GM12878 (cell line): ENCODE results near the gene ZXDC. TPM values are rescaled to one million over a fixed set of nuclear protein-coding genes. Genes with fewer than 3 reads are reported as not detected.
A peak's percentile ranks its signal among the peaks of the same experiment; 100 is the strongest.

Experiments
- ATAC-seq: fragments of 200-7000 bp; cut with Tn5 transposase; 3 replicates; pipeline ENCODE4 v1.9.1; 2020; ENCODE audit warnings: mild to moderate bottlenecking, moderate library complexity
- BruUV-seq: library from RNA; stranded (reverse); fragments of 400-500 nt; replicated peaks from 2 replicates; lab custom pipeline; 2021; lab: Mats Ljungman, UMichigan
- CTCF ChIA-PET: fragments of 300-600 bp; sonication (Branson Sonifier 250); formaldehyde crosslinking; extraction: SDS; loops from one replicate; lab custom pipeline; 2021; ENCODE audit warnings: inconsistent platforms; lab: Yijun Ruan, JAX
- POLR2A ChIA-PET: fragments of 350-600 bp; formaldehyde crosslinking; extraction: SDS; loops from one replicate; lab custom pipeline; 2021; ENCODE audit warnings: inconsistent platforms; lab: Charles Lee
- RAD21 ChIA-PET: fragments of 300-600 bp; sonication (Branson Sonifier 250); formaldehyde crosslinking; loops from one replicate; lab custom pipeline; 2023; ENCODE audit warnings: antibody characterized with exemption; ENCODE audit not compliant: unreplicated experiment; lab: Charles Lee
- SMC1A ChIA-PET: fragments of 300-600 bp; sonication (Branson Sonifier 250); formaldehyde crosslinking; loops from one replicate; lab custom pipeline; 2023; ENCODE audit not compliant: unreplicated experiment, uncharacterized antibody; lab: Charles Lee
- DNase-seq: peaks from one replicate; pipeline ENCODE4 v3.0.0-alpha.2; 2011; ENCODE audit warnings: low read depth, low spot score
- FAIRE-seq: peaks from 3 replicates; lab custom pipeline; 2011; peaks lifted over from hg19 to GRCh38; lab: Jason Lieb, UNC
- H2AFZ ChIP-seq: 2 replicates; pipeline ENCODE4 v1.6.0; 2011; ENCODE audit warnings: low read depth, low read length, control low read depth; ENCODE audit not compliant: control insufficient read depth
- H3K27ac ChIP-seq: 2 replicates; pipeline ENCODE4 v1.5.1; 2011; ENCODE audit warnings: control low read depth; ENCODE audit not compliant: control insufficient read depth, insufficient read depth
- H3K27me3 ChIP-seq, 2 experiments: replicated peaks in 1 of 2; 2 replicates each; pipeline versions ENCODE4 v1.6.0 to v1.6.1; 2011; ENCODE audit warnings: low read length in 1 of 2; ENCODE audit not compliant: control insufficient read depth in 2 of 2, insufficient read depth in 2 of 2
- H3K36me3 ChIP-seq, 2 experiments: 2 replicates each; pipeline ENCODE4 v1.5.1; 2011; ENCODE audit warnings: low read length in 1 of 2; ENCODE audit not compliant: control insufficient read depth in 2 of 2, insufficient read depth in 2 of 2
- H3K4me1 ChIP-seq: 2 replicates; pipeline ENCODE4 v1.6.1; 2011; ENCODE audit warnings: mild to moderate bottlenecking, low read length, moderate library complexity, mixed read lengths; ENCODE audit not compliant: control insufficient read depth, insufficient read depth
- H3K4me2 ChIP-seq: 2 replicates; pipeline ENCODE4 v1.6.0; 2011; ENCODE audit warnings: control low read depth; ENCODE audit not compliant: control insufficient read depth, insufficient read depth
- H3K4me3 ChIP-seq: fragments of 200-600 bp; sonication (generic); 2 replicates; pipeline ENCODE4 v1.5.1; 2016
- H3K79me2 ChIP-seq: 2 replicates; pipeline ENCODE4 v1.6.0; 2011; ENCODE audit warnings: low read length; ENCODE audit not compliant: control insufficient read depth, insufficient read depth
- H3K9ac ChIP-seq: 2 replicates; pipeline ENCODE4 v1.8.0; 2011; ENCODE audit warnings: low read length, control low read depth, mixed read lengths; ENCODE audit not compliant: control insufficient read depth, insufficient read depth
- H3K9me3 ChIP-seq: replicated peaks from 3 replicates; pipeline ENCODE4 v1.5.1; 2011; ENCODE audit warnings: mild to moderate bottlenecking, low read length; ENCODE audit not compliant: control insufficient read depth, insufficient read depth
- H4K20me1 ChIP-seq: 2 replicates; pipeline ENCODE4 v1.6.0; 2011; ENCODE audit not compliant: control insufficient read depth, insufficient read depth
- BHLHE40 ChIP-seq, 2 experiments: fragments of 450-650 bp in 1 of 2; IDR thresholded peaks; 2 replicates each; pipeline ENCODE4 v1.6.1; 2011 to 2017; ENCODE audit warnings: low read depth in 2 of 2, borderline replicate concordance in 1 of 2, improper control_type of control experiment in 1 of 2, low read length in 1 of 2, mild to moderate bottlenecking in 1 of 2
- CHD1 ChIP-seq: IDR thresholded peaks from 2 replicates; pipeline ENCODE4 v1.6.1; 2012; ENCODE audit warnings: low read depth, low read length, improper control_type of control experiment
- CHD2 ChIP-seq: IDR thresholded peaks from 2 replicates; pipeline ENCODE4 v1.6.1; 2011; ENCODE audit warnings: low read depth, low read length, improper control_type of control experiment, borderline replicate concordance
- CREB1 ChIP-seq: IDR thresholded peaks from 2 replicates; pipeline ENCODE4 v1.6.1; 2012; ENCODE audit warnings: low read depth, mild to moderate bottlenecking, inconsistent platforms
- GABPA ChIP-seq: IDR thresholded peaks from 2 replicates; pipeline ENCODE4 v1.6.1; 2014; ENCODE audit warnings: antibody characterized with exemption, low read depth, mild to moderate bottlenecking, inconsistent platforms
- KLF5 ChIP-seq: fragments of 450-650 bp; IDR thresholded peaks from 2 replicates; pipeline ENCODE4 v1.6.1; 2014; ENCODE audit warnings: mild to moderate bottlenecking; ENCODE audit not compliant: partially characterized antibody
- LARP7 ChIP-seq: fragments of 450-650 bp; IDR thresholded peaks from 2 replicates; pipeline ENCODE4 v1.6.1; 2017; ENCODE audit warnings: mild to moderate bottlenecking
- NR2C1 ChIP-seq: fragments of 450-650 bp; IDR thresholded peaks from 2 replicates; pipeline ENCODE4 v1.6.1; 2017; ENCODE audit warnings: antibody characterized with exemption, mild to moderate bottlenecking, moderate library complexity
- RCOR1 ChIP-seq: conservative IDR thresholded peaks from 2 replicates; pipeline ENCODE4 v1.6.1; 2012; ENCODE audit warnings: low read depth, low read length, improper control_type of control experiment
- STAT3 ChIP-seq: IDR thresholded peaks from 2 replicates; pipeline ENCODE4 v1.6.1; 2011; ENCODE audit warnings: low read depth, low read length, improper control_type of control experiment
- ZNF384 ChIP-seq: IDR thresholded peaks from 2 replicates; pipeline ENCODE4 v1.6.1; 2012; ENCODE audit warnings: low read depth, mild to moderate bottlenecking, low read length, improper control_type of control experiment, borderline replicate concordance
- WGBS: methylation state at CpG from one replicate; pipeline ENCODE4 v1.1.6; 2016; ENCODE audit warnings: low lambda C conversion rate; ENCODE audit not compliant: insufficient replicate concordance, insufficient coverage; ENCODE audit errors: missing lambda C conversion rate; 5-methylcytosine and 5-hydroxymethylcytosine counted together
- in situ Hi-C: fragments of 300-500 bp; cut with MboI; formaldehyde crosslinking; loops from 9 replicates; pipeline ENCODE4 v1.14.3; 2018; ENCODE audit warnings: mixed read lengths
- intact Hi-C: fragments of 100-400 bp; cut with micrococcal nuclease; formaldehyde crosslinking; loops from one replicate; pipeline ENCODE4 v1.14.2; 2022; ENCODE audit not compliant: unreplicated experiment
- polyA plus RNA-seq, 11 experiments: library from polyadenylated mRNA; depleted of rRNA in 4 of 11; unstranded in 6 of 11; stranded (reverse) in 5 of 11; fragments of >200 nt; fragmentation: Nextera tagmentation in 4 of 11; fragmentation: Illumina TruSeq in 1 of 11; extraction: Ambion mirVana in 4 of 11; extraction: Trizol in 1 of 11; gene quantifications; 1 replicate in 1 of 11; 2 replicates in 10 of 11; pipeline versions ENCODE4 v1.2.1 to v1.2.3, GENCODE V29; 2011 to 2016; ENCODE audit warnings: inconsistent platforms in 2 of 11, missing spikeins in 2 of 11, low read depth in 1 of 11
- total RNA-seq, 4 experiments: library from RNA; depleted of rRNA in 3 of 4; stranded (reverse); fragments of >200 nt in 3 of 4; fragmentation: Illumina TruSeq in 1 of 4; extraction: Trizol in 1 of 4; gene quantifications; 2 replicates each; pipeline versions ENCODE4 v1.2.1 to v1.2.3, GENCODE V29; 2013 to 2021
- TF ChIP-seq, protein P1 (sequence below): fragments of 450-650 bp; IDR thresholded peaks from 2 replicates; pipeline ENCODE4 v1.6.1; 2017; ENCODE audit warnings: mild to moderate bottlenecking, moderate library complexity

The ZXDC gene
- total and polyA plus RNA-seq, 10 of the 15 experiments (the other 5 are each of a cell fraction or from before 2014, with no cell fraction given): 0.72 to 15.3 (median 8.5) TPM

DNA sequence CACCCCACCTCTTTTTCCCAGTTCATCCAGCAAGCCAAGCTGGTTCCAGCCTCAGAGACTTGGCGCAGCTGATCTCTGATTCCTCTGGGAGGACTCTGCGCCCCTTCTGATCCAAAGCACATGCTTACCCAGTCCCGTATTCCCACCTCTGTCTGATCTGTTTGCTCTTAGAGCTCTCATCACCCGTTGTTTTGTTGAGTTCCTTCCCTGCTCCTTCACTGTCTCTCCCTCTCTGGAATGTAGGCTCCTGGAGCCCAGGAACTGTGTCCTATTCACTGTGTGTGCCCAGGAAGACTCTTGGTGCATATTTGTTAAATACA lies 1.3 kb upstream of the ZXDC start (continued):
- TF ChIP-seq, protein P1, sequence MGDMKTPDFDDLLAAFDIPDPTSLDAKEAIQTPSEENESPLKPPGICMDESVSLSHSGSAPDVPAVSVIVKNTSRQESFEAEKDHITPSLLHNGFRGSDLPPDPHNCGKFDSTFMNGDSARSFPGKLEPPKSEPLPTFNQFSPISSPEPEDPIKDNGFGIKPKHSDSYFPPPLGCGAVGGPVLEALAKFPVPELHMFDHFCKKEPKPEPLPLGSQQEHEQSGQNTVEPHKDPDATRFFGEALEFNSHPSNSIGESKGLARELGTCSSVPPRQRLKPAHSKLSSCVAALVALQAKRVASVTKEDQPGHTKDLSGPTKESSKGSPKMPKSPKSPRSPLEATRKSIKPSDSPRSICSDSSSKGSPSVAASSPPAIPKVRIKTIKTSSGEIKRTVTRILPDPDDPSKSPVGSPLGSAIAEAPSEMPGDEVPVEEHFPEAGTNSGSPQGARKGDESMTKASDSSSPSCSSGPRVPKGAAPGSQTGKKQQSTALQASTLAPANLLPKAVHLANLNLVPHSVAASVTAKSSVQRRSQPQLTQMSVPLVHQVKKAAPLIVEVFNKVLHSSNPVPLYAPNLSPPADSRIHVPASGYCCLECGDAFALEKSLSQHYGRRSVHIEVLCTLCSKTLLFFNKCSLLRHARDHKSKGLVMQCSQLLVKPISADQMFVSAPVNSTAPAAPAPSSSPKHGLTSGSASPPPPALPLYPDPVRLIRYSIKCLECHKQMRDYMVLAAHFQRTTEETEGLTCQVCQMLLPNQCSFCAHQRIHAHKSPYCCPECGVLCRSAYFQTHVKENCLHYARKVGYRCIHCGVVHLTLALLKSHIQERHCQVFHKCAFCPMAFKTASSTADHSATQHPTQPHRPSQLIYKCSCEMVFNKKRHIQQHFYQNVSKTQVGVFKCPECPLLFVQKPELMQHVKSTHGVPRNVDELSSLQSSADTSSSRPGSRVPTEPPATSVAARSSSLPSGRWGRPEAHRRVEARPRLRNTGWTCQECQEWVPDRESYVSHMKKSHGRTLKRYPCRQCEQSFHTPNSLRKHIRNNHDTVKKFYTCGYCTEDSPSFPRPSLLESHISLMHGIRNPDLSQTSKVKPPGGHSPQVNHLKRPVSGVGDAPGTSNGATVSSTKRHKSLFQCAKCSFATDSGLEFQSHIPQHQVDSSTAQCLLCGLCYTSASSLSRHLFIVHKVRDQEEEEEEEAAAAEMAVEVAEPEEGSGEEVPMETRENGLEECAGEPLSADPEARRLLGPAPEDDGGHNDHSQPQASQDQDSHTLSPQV: no peak

- DNase-seq: no peak
- ChIA-PET CTCF (interaction anchor here (0.9 to 1.1 kb wide), 2 partner anchors 50 to 342 kb away, joined by 3 read pairs; no protein-coding TSS in a partner anchor), POLR2A (no interaction called here), RAD21 (interaction anchor here (1.4 to 1.5 kb wide), 2 partner anchors 80 to 85 kb away, joined by 3 to 4 read pairs; no protein-coding TSS in a partner anchor), SMC1A (no interaction called here)
- H3K9ac ChIP-seq: no peak overlapping the region; the same call in 1 of the 2 replicates
- peak overlapping the region; percentile 98 for H2AFZ ChIP-seq
- WGBS: 37% methylated on average over 49 of the region's 66 CpGs
- peaks cover 9% of the 10 kb centered on the region; the same call in 1 of the 2 replicates for H3K4me1 ChIP-seq
- H4K20me1 ChIP-seq: peaks cover 8% of the 10 kb centered on the region; the same call in 1 of the 2 replicates
- BruUV-seq: no TSS peak
- in situ Hi-C loops (loop anchor here (10.0 kb wide), 1 partner anchor 562 kb away; no protein-coding TSS in a partner anchor), intact Hi-C loops (loop anchor here (10.0 kb wide), 1 partner anchor 232 kb away; no protein-coding TSS in a partner anchor)
- no peak overlapping the region for H3K27ac ChIP-seq
- no peaks in the 10 kb centered on the region for H3K27me3 ChIP-seq
- peak overlapping the region; percentile 84 for H3K4me2 ChIP-seq
- H3K79me2 ChIP-seq: peaks cover 30% of the 10 kb centered on the region
- H3K9me3 ChIP-seq: no peaks in the 10 kb centered on the region
- peak overlapping the region; percentile 54; the same call in 1 of the 2 replicates for H3K4me3 ChIP-seq
- H3K36me3 ChIP-seq: no peaks in the 10 kb centered on the region
- FAIRE-seq: peak; percentile 35
- TF ChIP-seq LARP7: 0 out of 2 replicates have a peak, but pooled peaks have one; percentile 26
- TF ChIP-seq ZNF384: no peak
- TF ChIP-seq CHD2: no peak
- TF ChIP-seq GABPA: no peak
- peak; percentile 42 for TF ChIP-seq NR2C1
- TF ChIP-seq KLF5: no peak
- no peak for TF ChIP-seq CREB1
- peak; percentile 33 to 46; a peak in 1 of 4 replicates for TF ChIP-seq BHLHE40 (IDR thresholded peaks at IDR 0.05; ENCODE audit: borderline replicate concordance in 1 of 2, low read depth in 2 of 2, low read length in 1 of 2)
- no peak for TF ChIP-seq RCOR1
- TF ChIP-seq STAT3: no peak
- no peak for TF ChIP-seq CHD1
- peak; percentile 2; the same call in 1 of the 3 replicates for ATAC-seq
These were observed 722 bp upstream of the ZXDC start for GRCh38 chr3:126476166-126477060.
